Measurements from ENCODE around the gene MTA1.

GRCh38 chr14:105488781-105489541 is 69.3 kb downstream of the MTA1 start:
- no peak for TF ChIP-seq CTCF (IDR thresholded peaks at IDR 0.05)
- no peak for TF ChIP-seq EZH2 (IDR thresholded peaks at IDR 0.05; ENCODE audit: borderline replicate concordance, insufficient read depth, low read depth, low read length, poor library complexity, severe bottlenecking)
